Karpas-422 (cell line): ENCODE results near the gene ACVRL1. TPM values are rescaled to one million over a fixed set of nuclear protein-coding genes. Genes with fewer than 3 reads are reported as not detected.

Source experiments
- DNase-seq: peaks from one replicate; pipeline ENCODE4 v3.0.0-alpha.2; 2015
- H2AFZ ChIP-seq: fragments of 200-600 bp; sonication (generic); 2 replicates; pipeline ENCODE4 v1.6.1; 2014; ENCODE audit warnings: antibody characterized with exemption, low read length, mixed read lengths
- H3K27ac ChIP-seq: fragments of 200-600 bp; sonication (generic); 2 replicates; pipeline ENCODE4 v1.5.1; 2014; ENCODE audit warnings: mild to moderate bottlenecking, low read length, moderate library complexity
- H3K27me3 ChIP-seq: fragments of 200-600 bp; sonication (generic); 2 replicates; pipeline ENCODE4 v1.6.1; 2014; ENCODE audit warnings: low read length, mixed read lengths
- H3K36me3 ChIP-seq: fragments of 200-600 bp; sonication (generic); 2 replicates; pipeline ENCODE4 v1.6.1; 2014; ENCODE audit warnings: low read length, mixed read lengths; ENCODE audit not compliant: insufficient read depth
- H3K4me1 ChIP-seq: fragments of 200-600 bp; sonication (generic); 2 replicates; pipeline ENCODE4 v1.6.1; 2014; ENCODE audit warnings: mild to moderate bottlenecking, low read length, mixed read lengths
- H3K4me2 ChIP-seq: fragments of 200-600 bp; sonication (generic); 2 replicates; pipeline ENCODE4 v1.6.1; 2014; ENCODE audit warnings: low read length, low read depth, mild to moderate bottlenecking; ENCODE audit not compliant: poor library complexity, severe bottlenecking
- H3K4me3 ChIP-seq: fragments of 200-600 bp; sonication (generic); 2 replicates; pipeline ENCODE4 v1.5.1; 2014; ENCODE audit warnings: mild to moderate bottlenecking, antibody characterized with exemption, low read length, mixed read lengths
- H3K79me2 ChIP-seq: fragments of 200-600 bp; sonication (generic); 2 replicates; pipeline ENCODE4 v1.6.1; 2014; ENCODE audit warnings: mild to moderate bottlenecking, low read length, mixed read lengths
- H3K9ac ChIP-seq: fragments of 200-600 bp; sonication (generic); 2 replicates; pipeline ENCODE4 v1.6.0; 2014; ENCODE audit warnings: low read length
- H3K9me2 ChIP-seq: fragments of 200-600 bp; sonication (generic), shearing (Covaris generic); replicated peaks from 2 replicates; pipeline ENCODE4 v1.6.0; 2014; ENCODE audit warnings: mild to moderate bottlenecking, low read length, moderate library complexity; ENCODE audit not compliant: insufficient read depth
- H3K9me3 ChIP-seq: fragments of 300-700, 200-600 bp; sonication (generic); 2 replicates; pipeline ENCODE4 v1.6.1; 2014; ENCODE audit warnings: low read length, mixed read lengths
- H4K20me1 ChIP-seq: fragments of 200-600 bp; sonication (generic); 2 replicates; pipeline ENCODE4 v1.6.1; 2014; ENCODE audit warnings: mild to moderate bottlenecking, antibody characterized with exemption, low read length, low read depth; ENCODE audit not compliant: insufficient read depth
- total RNA-seq: library from RNA; depleted of rRNA; stranded (reverse); fragments of >200 nt; shearing (Covaris generic); gene quantifications from 2 replicates; pipeline ENCODE4 v1.2.3, GENCODE V29; 2014; ENCODE audit warnings: low replicate concordance

The ACVRL1 gene
- total RNA-seq, 1 experiment from 2014 or later: not detected

- no peaks in the 10 kb centered on the region for H3K79me2 ChIP-seq
- H3K4me1 ChIP-seq: no peaks in the 10 kb centered on the region
Measured at GRCh38 chr12:51889216-51890132, 17.8 kb upstream of the ACVRL1 start.

GRCh38 chr12:51890133-51890464, 17.2 kb upstream of the ACVRL1 start:
- no peaks in the 10 kb centered on the region for H3K79me2 ChIP-seq
- no peaks in the 10 kb centered on the region for H3K27me3 ChIP-seq
- H3K4me1 ChIP-seq: no peaks in the 10 kb centered on the region
- H3K9me2 ChIP-seq: no peaks in the 10 kb centered on the region
- no peak overlapping the region for H3K27ac ChIP-seq
- H3K9me3 ChIP-seq: no peaks in the 10 kb centered on the region
- H3K4me3 ChIP-seq: no peak overlapping the region
- H2AFZ ChIP-seq: no peak overlapping the region
- H4K20me1 ChIP-seq: no peaks in the 10 kb centered on the region
- H3K36me3 ChIP-seq: no peaks in the 10 kb centered on the region
- H3K9ac ChIP-seq: no peak overlapping the region
- no peak overlapping the region for H3K4me2 ChIP-seq
- no peak for DNase-seq

More at GRCh38 chr12:51889216-51890132, 17.8 kb upstream of the ACVRL1 start:
- no peaks in the 10 kb centered on the region for H3K27me3 ChIP-seq
- no peak for DNase-seq
- H3K9me3 ChIP-seq: no peaks in the 10 kb centered on the region
- no peaks in the 10 kb centered on the region for H3K36me3 ChIP-seq
- no peak overlapping the region for H3K4me3 ChIP-seq
- H3K9ac ChIP-seq: no peak overlapping the region
- H3K4me2 ChIP-seq: no peak overlapping the region
- no peak overlapping the region for H2AFZ ChIP-seq
- no peaks in the 10 kb centered on the region for H3K9me2 ChIP-seq
- H4K20me1 ChIP-seq: no peaks in the 10 kb centered on the region
- no peak overlapping the region for H3K27ac ChIP-seq

- H3K36me3 ChIP-seq: no peaks in the 10 kb centered on the region
- H3K79me2 ChIP-seq: no peaks in the 10 kb centered on the region
- no peaks in the 10 kb centered on the region for H4K20me1 ChIP-seq
- H3K9me3 ChIP-seq: no peaks in the 10 kb centered on the region
- no peaks in the 10 kb centered on the region for H3K9me2 ChIP-seq
- no peaks in the 10 kb centered on the region for H3K27me3 ChIP-seq
- H3K4me1 ChIP-seq: no peaks in the 10 kb centered on the region
- H3K9ac ChIP-seq: no peak overlapping the region
- H3K4me2 ChIP-seq: no peak overlapping the region
- no peak overlapping the region for H3K4me3 ChIP-seq
- DNase-seq: no peak
- no peak overlapping the region for H2AFZ ChIP-seq
- H3K27ac ChIP-seq: no peak overlapping the region
Measured at GRCh38 chr12:51890511-51891171, 16.7 kb upstream of the ACVRL1 start.

- Histone ChIP-seq H3K79me2 (no peaks in the 10 kb centered on the region), H4K20me1 (no peaks in the 10 kb centered on the region), H3K9me3 (no peaks in the 10 kb centered on the region), H3K9ac (no peak overlapping the region), H3K4me3 (no peak overlapping the region), H3K27ac (no peak overlapping the region), H3K4me2 (no peak overlapping the region), H2AFZ (no peak overlapping the region), H3K9me2 (no peaks in the 10 kb centered on the region), H3K4me1 (no peaks in the 10 kb centered on the region), H3K27me3 (no peaks in the 10 kb centered on the region), H3K36me3 (no peaks in the 10 kb centered on the region)
- peak; percentile 59 for DNase-seq
Measured at GRCh38 chr12:51891843-51892242, 15.5 kb upstream of the ACVRL1 start.

GRCh38 chr12:51893786-51894185, 13.5 kb upstream of the ACVRL1 start:
- Histone ChIP-seq H3K27me3 (no peaks in the 10 kb centered on the region), H3K4me2 (no peak overlapping the region), H4K20me1 (no peaks in the 10 kb centered on the region), H3K9me3 (no peaks in the 10 kb centered on the region), H2AFZ (no peak overlapping the region), H3K27ac (no peak overlapping the region), H3K9ac (no peak overlapping the region), H3K9me2 (no peaks in the 10 kb centered on the region), H3K4me3 (no peak overlapping the region), H3K36me3 (no peaks in the 10 kb centered on the region), H3K4me1 (no peaks in the 10 kb centered on the region), H3K79me2 (no peaks in the 10 kb centered on the region)
- no peak for DNase-seq

GRCh38 chr12:51895378-51896135, 11.7 kb upstream of the ACVRL1 start:
- Histone ChIP-seq H3K4me2 (no peak overlapping the region), H3K4me1 (no peaks in the 10 kb centered on the region), H3K9me2 (no peaks in the 10 kb centered on the region), H2AFZ (no peak overlapping the region), H3K79me2 (no peaks in the 10 kb centered on the region), H4K20me1 (no peaks in the 10 kb centered on the region), H3K4me3 (no peak overlapping the region), H3K9me3 (no peaks in the 10 kb centered on the region), H3K36me3 (no peaks in the 10 kb centered on the region), H3K27ac (no peak overlapping the region), H3K27me3 (no peaks in the 10 kb centered on the region), H3K9ac (no peak overlapping the region)
- DNase-seq: no peak

- H2AFZ ChIP-seq: no peak overlapping the region
Measured at GRCh38 chr12:51896236-51896635, 11.1 kb upstream of the ACVRL1 start.

GRCh38 chr12:51897181-51897580, 10.1 kb upstream of the ACVRL1 start:
- Histone ChIP-seq H3K4me2 (no peak overlapping the region), H3K27me3 (no peaks in the 10 kb centered on the region), H3K27ac (no peak overlapping the region), H3K36me3 (no peaks in the 10 kb centered on the region), H3K9me3 (no peaks in the 10 kb centered on the region), H3K9me2 (no peaks in the 10 kb centered on the region), H3K9ac (no peak overlapping the region), H4K20me1 (no peaks in the 10 kb centered on the region), H3K79me2 (no peaks in the 10 kb centered on the region), H3K4me1 (no peaks in the 10 kb centered on the region), H2AFZ (no peak overlapping the region), H3K4me3 (no peak overlapping the region)
- no peak for DNase-seq

More at GRCh38 chr12:51896236-51896635, 11.1 kb upstream of the ACVRL1 start:
- Histone ChIP-seq H3K9me2 (no peaks in the 10 kb centered on the region), H3K79me2 (no peaks in the 10 kb centered on the region), H3K9ac (no peak overlapping the region), H3K4me1 (no peaks in the 10 kb centered on the region), H3K36me3 (no peaks in the 10 kb centered on the region), H4K20me1 (no peaks in the 10 kb centered on the region), H3K27ac (no peak overlapping the region), H3K27me3 (no peaks in the 10 kb centered on the region), H3K9me3 (no peaks in the 10 kb centered on the region), H3K4me3 (no peak overlapping the region), H3K4me2 (no peak overlapping the region)
- no peak for DNase-seq
